Activated CD8-positive, alpha-beta T cell treated with anti-CD3 and anti-CD28 coated beads for 36 hours (primary cell): ENCODE results near the gene HOXD3. TPM values are rescaled to one million over a fixed set of nuclear protein-coding genes. Genes with fewer than 3 reads are reported as not detected.

Experiments used
- ATAC-seq: fragments of 200-7000 bp; cut with Tn5 transposase; one replicate; pipeline ENCODE4 v1.10.0; 2021; ENCODE audit warnings: mild to moderate bottlenecking, moderate library complexity
- CTCF ChIA-PET: fragments of 350-600 bp; sonication (Branson Sonifier 250); formaldehyde crosslinking; loops from one replicate; lab custom pipeline; 2021; ENCODE audit warnings: antibody characterized with exemption; lab: Charles Lee
- POLR2A ChIA-PET: fragments of 350-600 bp; sonication (Branson Sonifier 250); formaldehyde crosslinking; loops from one replicate; lab custom pipeline; 2021; ENCODE audit warnings: antibody characterized with exemption; lab: Charles Lee
- DNase-seq: peaks from one replicate; pipeline ENCODE4 v3.0.0-alpha.2; 2020
- H3K27ac Mint-ChIP-seq: one replicate; pipeline ENCODE4 v1.8.0; 2021; ENCODE audit warnings: mild to moderate bottlenecking, mixed read lengths
- H3K27me3 Mint-ChIP-seq: one replicate; pipeline ENCODE4 v1.8.0; 2021; ENCODE audit warnings: mixed read lengths
- H3K36me3 Mint-ChIP-seq: one replicate; pipeline ENCODE4 v1.8.0; 2021; ENCODE audit warnings: low read depth, mixed read lengths
- H3K4me1 Mint-ChIP-seq: one replicate; pipeline ENCODE4 v1.8.0; 2021; ENCODE audit warnings: low read depth, mixed read lengths
- H3K4me3 Mint-ChIP-seq: one replicate; pipeline ENCODE4 v1.8.0; 2021; ENCODE audit warnings: mild to moderate bottlenecking, moderate library complexity, mixed read lengths
- H3K9me3 Mint-ChIP-seq: one replicate; pipeline ENCODE4 v1.8.0; 2021; ENCODE audit warnings: mixed read lengths
- intact Hi-C: fragments of 100-400 bp; cut with micrococcal nuclease; formaldehyde crosslinking; loops from one replicate; pipeline ENCODE4 v1.10.0; 2022
- total RNA-seq, 2 experiments: library from RNA; stranded (reverse); gene quantifications; one replicate each; pipeline ENCODE4 v1.2.3, GENCODE V29; 2021
- TF ChIP-seq, protein P1 (sequence below): fragments of 200-600 bp; IDR thresholded peaks from one replicate; pipeline ENCODE4 v1.8.0; 2022; ENCODE audit warnings: antibody characterized with exemption, mild to moderate bottlenecking

The HOXD3 gene
- total RNA-seq, 2 experiments from 2014 or later: not detected

DNA sequence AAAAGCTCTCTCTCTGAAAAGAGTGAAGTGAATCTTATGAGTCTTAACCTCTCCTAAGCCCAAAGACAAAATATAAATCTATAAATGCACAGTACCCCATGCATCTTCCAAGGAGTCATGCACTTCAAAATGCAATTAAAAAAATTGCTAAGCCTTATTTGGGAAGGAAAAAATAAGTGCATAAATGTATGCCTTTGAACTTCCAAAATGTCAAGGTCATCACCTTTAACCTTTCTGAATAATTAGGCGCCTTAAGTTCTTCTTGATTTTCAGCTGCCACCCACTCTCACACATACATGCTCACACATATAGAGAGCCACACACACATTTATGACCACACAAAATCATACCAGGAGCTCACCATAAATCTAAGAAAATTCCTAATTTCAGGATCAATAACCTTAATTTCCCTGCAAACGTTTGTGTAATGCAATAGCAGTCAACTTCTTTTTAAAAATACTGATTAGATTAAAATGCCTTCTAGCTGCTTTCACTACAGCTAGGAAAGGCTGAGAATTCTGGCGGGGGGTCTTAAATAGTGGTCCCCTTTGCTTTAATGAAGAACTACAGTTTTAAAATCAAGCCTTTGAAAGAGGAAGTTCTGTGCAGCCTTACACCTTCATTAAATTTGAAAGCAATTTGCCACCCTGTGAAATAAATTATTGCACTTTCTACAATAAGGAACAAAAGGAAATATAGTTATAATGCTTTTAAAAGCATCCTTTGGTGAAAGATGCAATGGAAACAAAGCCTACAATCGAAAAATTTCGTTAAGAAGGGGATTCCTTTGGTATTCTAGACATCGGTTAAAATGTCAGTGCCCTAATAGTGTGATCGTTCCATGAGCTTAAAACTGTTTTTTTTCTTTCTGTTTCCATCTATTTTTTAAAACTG, 46.4 kb upstream of the HOXD3 start:
- ChIA-PET POLR2A (no interaction called here), CTCF (interaction anchor here (0.6 to 2.9 kb wide), 18 partner anchors 9 to 544 kb away, joined by 3 to 28 read pairs (median 5); no protein-coding TSS in a partner anchor)
- peaks cover 82% of the 10 kb centered on the region for H3K27me3 Mint-ChIP-seq
- intact Hi-C loops: no loop called here
- ATAC-seq: no peak
- DNase-seq: no peak
- peaks cover 16% of the 10 kb centered on the region for H3K4me1 Mint-ChIP-seq
- TF ChIP-seq, protein P1, sequence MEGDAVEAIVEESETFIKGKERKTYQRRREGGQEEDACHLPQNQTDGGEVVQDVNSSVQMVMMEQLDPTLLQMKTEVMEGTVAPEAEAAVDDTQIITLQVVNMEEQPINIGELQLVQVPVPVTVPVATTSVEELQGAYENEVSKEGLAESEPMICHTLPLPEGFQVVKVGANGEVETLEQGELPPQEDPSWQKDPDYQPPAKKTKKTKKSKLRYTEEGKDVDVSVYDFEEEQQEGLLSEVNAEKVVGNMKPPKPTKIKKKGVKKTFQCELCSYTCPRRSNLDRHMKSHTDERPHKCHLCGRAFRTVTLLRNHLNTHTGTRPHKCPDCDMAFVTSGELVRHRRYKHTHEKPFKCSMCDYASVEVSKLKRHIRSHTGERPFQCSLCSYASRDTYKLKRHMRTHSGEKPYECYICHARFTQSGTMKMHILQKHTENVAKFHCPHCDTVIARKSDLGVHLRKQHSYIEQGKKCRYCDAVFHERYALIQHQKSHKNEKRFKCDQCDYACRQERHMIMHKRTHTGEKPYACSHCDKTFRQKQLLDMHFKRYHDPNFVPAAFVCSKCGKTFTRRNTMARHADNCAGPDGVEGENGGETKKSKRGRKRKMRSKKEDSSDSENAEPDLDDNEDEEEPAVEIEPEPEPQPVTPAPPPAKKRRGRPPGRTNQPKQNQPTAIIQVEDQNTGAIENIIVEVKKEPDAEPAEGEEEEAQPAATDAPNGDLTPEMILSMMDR: no peak
- no peak overlapping the region for H3K4me3 Mint-ChIP-seq
- H3K36me3 Mint-ChIP-seq: peaks cover 3% of the 10 kb centered on the region
- no peak overlapping the region for H3K27ac Mint-ChIP-seq
- H3K9me3 Mint-ChIP-seq: peaks cover 2% of the 10 kb centered on the region

DNA sequence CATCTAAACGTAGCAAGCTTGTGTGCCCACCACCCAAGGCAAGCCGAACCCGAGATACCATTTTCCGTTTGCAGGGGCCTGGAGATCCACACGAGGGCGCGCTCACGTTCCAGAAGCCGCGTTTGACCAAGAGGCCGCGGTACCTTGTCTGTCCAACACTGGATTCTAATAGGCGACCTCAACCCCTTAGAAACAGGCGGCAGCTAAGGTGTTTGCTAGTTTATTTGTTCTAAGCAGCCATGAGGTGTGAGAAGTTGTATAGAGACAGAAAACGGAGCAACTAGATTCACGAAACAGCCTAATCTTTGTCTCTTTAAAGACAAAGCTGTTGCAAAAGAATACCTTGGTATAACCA, 45.8 kb upstream of the HOXD3 start:
- Mint-ChIP-seq H3K4me3 (no peak overlapping the region), H3K27ac (no peak overlapping the region), H3K4me1 (peaks cover 13% of the 10 kb centered on the region), H3K36me3 (peaks cover 3% of the 10 kb centered on the region), H3K27me3 (peaks cover 81% of the 10 kb centered on the region), H3K9me3 (peaks cover 2% of the 10 kb centered on the region)
- TF ChIP-seq, protein P1: peak; percentile 45
- no peak for ATAC-seq
- peak; percentile 54 for DNase-seq
- POLR2A ChIA-PET: no interaction called here
- intact Hi-C loops: no loop called here
- CTCF ChIA-PET: interaction anchor here (0.6 to 2.9 kb wide), 18 partner anchors 9 to 543 kb away, joined by 3 to 28 read pairs (median 5); no protein-coding TSS in a partner anchor

DNA sequence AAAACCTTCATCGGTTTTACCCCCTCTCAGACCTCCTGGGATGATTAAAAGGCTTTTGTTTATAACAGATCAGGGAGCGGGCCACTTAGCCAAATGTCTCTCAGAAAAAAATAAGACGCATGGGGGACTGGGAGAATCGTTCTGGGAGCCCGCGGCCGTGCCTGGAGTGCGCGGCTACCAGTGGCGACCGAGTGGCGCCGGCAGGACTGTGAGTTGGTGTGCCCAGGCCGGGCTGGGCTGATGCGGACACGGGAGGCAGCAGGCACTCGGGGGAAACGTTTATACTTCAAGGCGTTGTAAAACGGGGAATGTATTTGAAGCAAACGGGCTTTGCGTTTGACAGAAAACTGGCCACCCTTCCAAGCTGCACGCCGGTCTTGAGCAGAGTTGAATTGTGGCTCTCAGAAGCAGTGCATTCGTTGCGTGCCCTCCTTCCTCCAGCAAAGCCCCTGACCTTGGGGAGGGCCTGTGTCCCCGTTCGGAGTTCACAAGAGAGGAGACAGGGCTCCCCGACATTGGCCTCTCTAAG, 45.2 kb upstream of the HOXD3 start:
- Mint-ChIP-seq H3K27me3 (peaks cover 84% of the 10 kb centered on the region), H3K36me3 (peaks cover 3% of the 10 kb centered on the region), H3K27ac (no peak overlapping the region), H3K9me3 (peaks cover 4% of the 10 kb centered on the region), H3K4me3 (no peak overlapping the region), H3K4me1 (peaks cover 11% of the 10 kb centered on the region)
- intact Hi-C loops: no loop called here
- DNase-seq: no peak
- ChIA-PET POLR2A (no interaction called here), CTCF (interaction anchor here (1.3 to 2.9 kb wide), 8 partner anchors 15 to 525 kb away, joined by 4 to 28 read pairs (median 7); no protein-coding TSS in a partner anchor)
- no peak for ATAC-seq
- TF ChIP-seq, protein P1: no peak

DNA sequence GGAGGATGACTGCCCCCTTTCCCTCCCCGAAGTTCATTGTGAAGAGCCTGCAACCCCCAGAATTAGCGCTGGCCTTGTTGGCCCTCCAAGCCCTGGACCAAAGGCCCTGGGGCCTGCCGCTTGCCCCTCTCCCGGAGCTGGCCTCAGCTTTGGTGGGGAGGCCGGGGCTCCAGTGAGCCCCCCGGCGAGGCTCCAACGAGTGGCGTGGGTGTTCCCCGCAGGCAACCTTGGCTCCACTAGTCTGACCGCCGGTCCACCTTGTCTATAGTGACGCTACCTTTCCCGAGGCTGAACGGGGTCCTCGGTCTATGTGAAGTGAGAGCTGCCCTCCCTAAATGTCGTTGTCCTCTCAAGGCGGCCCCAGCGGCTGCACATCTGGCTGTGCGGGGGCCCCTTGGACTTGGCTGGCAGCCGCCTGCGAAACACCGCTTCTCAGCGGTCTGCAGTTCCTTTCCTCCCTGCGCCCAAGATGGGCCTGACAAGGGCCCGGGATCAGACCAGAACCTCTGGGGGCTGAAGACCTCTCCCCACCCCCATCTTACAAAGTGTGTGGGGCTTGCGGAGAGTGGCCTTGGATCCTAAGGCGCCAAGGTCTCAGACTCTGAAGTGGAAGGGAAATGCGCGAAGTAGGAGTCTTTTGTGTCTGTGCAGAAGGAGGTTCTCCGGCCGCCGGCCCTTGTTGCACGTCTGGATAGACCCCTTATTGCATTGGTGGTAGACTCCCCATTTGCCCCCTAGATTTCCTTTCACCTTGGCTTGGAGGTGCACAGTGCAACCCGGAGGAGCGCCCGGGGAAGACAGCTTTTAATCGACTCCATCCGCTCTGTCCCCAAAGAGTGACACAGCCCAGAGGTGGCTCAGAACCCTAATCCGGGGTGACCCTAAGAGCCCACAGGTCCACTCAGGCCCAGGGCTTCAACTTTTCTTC, 44.5 kb upstream of the HOXD3 start:
- Mint-ChIP-seq H3K36me3 (peaks cover 3% of the 10 kb centered on the region), H3K27ac (no peak overlapping the region), H3K4me1 (peaks cover 8% of the 10 kb centered on the region), H3K9me3 (peaks cover 4% of the 10 kb centered on the region), H3K4me3 (no peak overlapping the region), H3K27me3 (peaks cover 85% of the 10 kb centered on the region)
- ATAC-seq: no peak
- no peak for DNase-seq
- ChIA-PET CTCF (interaction anchor here (1.2 to 5.2 kb wide), 5 partner anchors 14 to 31 kb away, joined by 3 to 28 read pairs (median 21); no protein-coding TSS in a partner anchor), POLR2A (no interaction called here)
- TF ChIP-seq, protein P1: no peak
- intact Hi-C loops: no loop called here
